ENCODE results near the gene OXLD1.
A peak's percentile ranks its signal among the peaks of the same experiment; 100 is the strongest.

Gene OXLD1

DNA sequence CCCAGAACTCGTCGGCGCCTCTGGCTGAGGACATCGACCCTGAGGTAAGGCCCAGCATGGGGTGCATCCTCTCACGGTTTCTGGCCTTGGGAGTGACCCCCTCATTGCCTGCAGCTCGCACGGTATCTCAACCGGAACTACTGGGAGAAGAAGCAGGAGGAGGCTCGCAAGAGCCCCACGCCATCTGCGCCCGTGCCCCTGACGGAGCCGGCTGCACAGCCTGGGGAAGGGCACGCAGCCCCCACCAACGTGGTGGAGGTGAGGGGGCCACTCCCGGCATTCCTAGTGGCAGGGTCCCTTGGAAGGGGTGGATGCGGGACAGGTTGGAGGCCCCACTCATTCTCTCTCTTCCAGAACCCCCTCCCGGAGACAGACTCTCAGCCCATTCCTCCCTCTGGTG lies 28.4 kb upstream of the OXLD1 start:
- H3K36me3 ChIP-seq (ENCODE audit: control insufficient read depth in 2 of 2, insufficient read depth in 1 of 2, low read length in 2 of 2) = peaks cover 35 to 98% of the 10 kb centered on the region in 2 experiments
- no peak overlapping the region for H3K4me3 ChIP-seq (ENCODE audit: low read depth, low read length)
- no peak overlapping the region for H3K27ac ChIP-seq (ENCODE audit: extremely low read depth, low read depth, low read length)
- no peak for TF ChIP-seq GLIS1 (tag by site-specific recombination; IDR thresholded peaks at IDR 0.05)
- TF ChIP-seq HIC1 (tag by site-specific recombination; IDR thresholded peaks at IDR 0.05) = 0 out of 2 replicates have a peak, but pooled peaks have one; percentile 19
- ChIA-PET POLR2A (interaction anchor here (1.7 to 2.7 kb wide), 3 partner anchors 8 to 11 kb away, joined by 9 to 16 read pairs (median 15); partner anchors contain the start of genes ARL16, HGS and MRPL12), CTCF (interaction anchor here (1.0 kb wide), 1 partner anchor 19 kb away, joined by 6 read pairs; no protein-coding TSS in a partner anchor)
- no peaks in the 10 kb centered on the region for H3K9me3 ChIP-seq (ENCODE audit: control insufficient read depth, insufficient read depth, low read depth, low read length)
- no peaks in the 10 kb centered on the region for H3K4me1 ChIP-seq (ENCODE audit: control insufficient read depth, insufficient read depth, low read length)

GRCh38 chr17:81693509-81694210 lies 27.3 kb upstream of the OXLD1 start:
- H3K36me3 ChIP-seq (ENCODE audit: control insufficient read depth in 2 of 2, insufficient read depth in 1 of 2, low read length in 2 of 2) = peaks cover 24 to 98% of the 10 kb centered on the region in 2 experiments
- H3K4me1 ChIP-seq (ENCODE audit: control insufficient read depth, insufficient read depth, low read length) = no peaks in the 10 kb centered on the region
- ChIA-PET CTCF (interaction anchor here (0.6 to 1.7 kb wide), 5 partner anchors 9 to 18 kb away, joined by 3 to 7 read pairs (median 5); partner anchors contain the start of gene MRPL12), POLR2A (interaction anchor here (0.5 to 2.0 kb wide), 5 partner anchors 9 to 20 kb away, joined by 3 to 15 read pairs (median 4); partner anchors contain the start of genes ARL16, HGS and MRPL12)
- H3K9me3 ChIP-seq (ENCODE audit: control insufficient read depth, insufficient read depth, low read depth, low read length) = no peaks in the 10 kb centered on the region
- TF ChIP-seq HOXD13 (CRISPR knock-in tag; IDR thresholded peaks at IDR 0.05; ENCODE audit: borderline replicate concordance) (no peak), ZNF112 (tag by site-specific recombination; IDR thresholded peaks at IDR 0.05) (no peak), ZFHX2 (tag by site-specific recombination; conservative IDR thresholded peaks at IDR 0.05) (no peak), IKZF3 (tag by site-specific recombination; IDR thresholded peaks at IDR 0.05) (no peak), ZNF549 (tag by site-specific recombination; IDR thresholded peaks at IDR 0.05) (no peak), ZNF654 (tag by site-specific recombination; IDR thresholded peaks at IDR 0.05; ENCODE audit: low read depth) (0 out of 2 replicates have a peak, but pooled peaks have one; percentile 7), ZNF433 (tag by site-specific recombination; IDR thresholded peaks at IDR 0.05; ENCODE audit: low read depth) (no peak), ZNF830 (tag by site-specific recombination; IDR thresholded peaks at IDR 0.05; ENCODE audit: low read depth) (no peak), ZNF658 (tag by site-specific recombination; IDR thresholded peaks at IDR 0.05) (no peak), SP2 (tag by site-specific recombination; IDR thresholded peaks at IDR 0.05) (no peak), ZNF768 (tag by site-specific recombination; IDR thresholded peaks at IDR 0.05) (no peak), KLF1 (tag by site-specific recombination; IDR thresholded peaks at IDR 0.05) (peak; percentile 49; the same call in 1 of the 2 replicates), CTCF (tag by site-specific recombination; IDR thresholded peaks at IDR 0.05) (peak; percentile 49)
- TF ChIP-seq, protein P1, sequence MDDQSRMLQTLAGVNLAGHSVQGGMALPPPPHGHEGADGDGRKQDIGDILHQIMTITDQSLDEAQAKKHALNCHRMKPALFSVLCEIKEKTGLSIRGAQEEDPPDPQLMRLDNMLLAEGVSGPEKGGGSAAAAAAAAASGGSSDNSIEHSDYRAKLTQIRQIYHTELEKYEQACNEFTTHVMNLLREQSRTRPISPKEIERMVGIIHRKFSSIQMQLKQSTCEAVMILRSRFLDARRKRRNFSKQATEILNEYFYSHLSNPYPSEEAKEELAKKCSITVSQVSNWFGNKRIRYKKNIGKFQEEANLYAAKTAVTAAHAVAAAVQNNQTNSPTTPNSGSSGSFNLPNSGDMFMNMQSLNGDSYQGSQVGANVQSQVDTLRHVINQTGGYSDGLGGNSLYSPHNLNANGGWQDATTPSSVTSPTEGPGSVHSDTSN (CRISPR knock-in tag; IDR thresholded peaks at IDR 0.05) = no peak
- no peak overlapping the region for H3K4me3 ChIP-seq (ENCODE audit: low read depth, low read length)
- no peak overlapping the region for H3K27ac ChIP-seq (ENCODE audit: extremely low read depth, low read depth, low read length)
